MCF 10A (cell line): Measurements from ENCODE around the gene TRIM17. TPM values are rescaled to one million over a fixed set of nuclear protein-coding genes. Genes with fewer than 3 reads are reported as not detected.
A peak's percentile ranks its signal among the peaks of the same experiment; 100 is the strongest.

Experiments used
- BruUV-seq: library from RNA; stranded (reverse); fragments of 400-500 nt; replicated peaks from 2 replicates; lab custom pipeline; 2021; lab: Mats Ljungman, UMichigan
- CTCF ChIA-PET: fragments of 300-600 bp; sonication (Branson Sonifier 250); formaldehyde crosslinking; extraction: SDS; loops from one replicate; lab custom pipeline; 2021; ENCODE audit warnings: antibody characterized with exemption, inconsistent platforms; lab: Yijun Ruan, JAX
- POLR2A ChIA-PET: fragments of 300-600, 350-650 bp; sonication (Branson Sonifier 250); formaldehyde crosslinking; extraction: SDS; loops from one replicate; lab custom pipeline; 2020; ENCODE audit warnings: antibody characterized with exemption, inconsistent platforms; lab: Yijun Ruan, JAX
- DNase-seq: peaks from one replicate; pipeline ENCODE4 v3.0.0-alpha.2; 2018; ENCODE audit not compliant: unreplicated experiment
- H3K27ac Mint-ChIP-seq: one replicate; pipeline ENCODE4 v1.8.0; 2022; ENCODE audit warnings: mild to moderate bottlenecking, low read depth, mixed read lengths; ENCODE audit not compliant: unreplicated experiment
- H3K27me3 Mint-ChIP-seq: one replicate; pipeline ENCODE4 v1.8.0; 2022; ENCODE audit warnings: mixed read lengths; ENCODE audit not compliant: insufficient read depth, unreplicated experiment
- H3K36me3 Mint-ChIP-seq: one replicate; pipeline ENCODE4 v1.8.0; 2022; ENCODE audit warnings: mild to moderate bottlenecking, moderate library complexity, mixed read lengths; ENCODE audit not compliant: insufficient read depth, unreplicated experiment
- H3K4me1 Mint-ChIP-seq: one replicate; pipeline ENCODE4 v1.8.0; 2022; ENCODE audit warnings: mixed read lengths; ENCODE audit not compliant: insufficient read depth, unreplicated experiment
- H3K4me3 Mint-ChIP-seq: one replicate; pipeline ENCODE4 v1.8.0; 2022; ENCODE audit warnings: mild to moderate bottlenecking, moderate library complexity, mixed read lengths; ENCODE audit not compliant: unreplicated experiment
- H3K9me3 Mint-ChIP-seq: one replicate; pipeline ENCODE4 v1.8.0; 2022; ENCODE audit warnings: mixed read lengths; ENCODE audit not compliant: unreplicated experiment
- intact Hi-C: fragments of 100-400 bp; cut with micrococcal nuclease; formaldehyde crosslinking; loops from 2 replicates; pipeline ENCODE4 v1.14.1; 2022
- total RNA-seq: library from RNA; stranded (reverse); gene quantifications from 2 replicates; pipeline ENCODE4 v1.2.3, GENCODE V29; 2022
- TF ChIP-seq, protein P1 (sequence below): fragments of 200-600 bp; IDR thresholded peaks from one replicate; pipeline ENCODE4 v1.8.0; 2022; ENCODE audit warnings: antibody characterized with exemption, mild to moderate bottlenecking; ENCODE audit not compliant: unreplicated experiment

TRIM17 gene
- total RNA-seq, 1 experiment from 2014 or later = not detected

DNA sequence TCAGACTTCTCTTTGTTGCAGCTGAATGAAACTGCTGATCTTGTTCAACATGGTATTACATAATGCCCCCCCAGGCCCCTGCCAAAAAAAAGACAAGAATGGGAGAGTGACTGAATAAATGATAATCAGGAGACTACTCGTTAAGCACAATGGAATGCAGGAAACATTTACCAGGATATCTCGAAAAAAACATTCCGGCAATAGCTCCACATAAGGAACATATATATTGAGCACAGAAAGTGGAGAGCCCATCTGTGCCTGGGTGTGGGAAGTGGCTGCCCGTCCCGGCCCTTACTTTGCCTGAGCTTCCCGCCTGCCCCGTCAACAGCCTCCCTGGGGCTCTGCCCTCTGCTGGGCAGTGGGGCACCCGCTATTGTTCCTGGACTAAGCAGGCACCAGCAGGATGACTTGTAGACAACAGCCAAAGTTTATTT lies 23.4 kb downstream of the TRIM17 start:
- Mint-ChIP-seq H3K9me3 (no peaks in the 10 kb centered on the region), H3K27me3 (no peaks in the 10 kb centered on the region), H3K4me1 (peaks cover 17% of the 10 kb centered on the region), H3K36me3 (peaks cover 64% of the 10 kb centered on the region), H3K4me3 (no peak overlapping the region), H3K27ac (peak overlapping the region; percentile 75)
- ChIA-PET CTCF (interaction anchor here (0.5 to 4.1 kb wide), 8 partner anchors 12 to 301 kb away, joined by 3 to 25 read pairs (median 4); partner anchors contain the start of gene TRIM11), POLR2A (interaction anchor here (0.6 to 4.2 kb wide), 8 partner anchors 12 to 228 kb away, joined by 3 to 41 read pairs (median 4); partner anchors contain the start of genes IBA57 and TRIM11)
- no TSS peak for BruUV-seq
- peak; percentile 82 for DNase-seq
- TF ChIP-seq, protein P1, sequence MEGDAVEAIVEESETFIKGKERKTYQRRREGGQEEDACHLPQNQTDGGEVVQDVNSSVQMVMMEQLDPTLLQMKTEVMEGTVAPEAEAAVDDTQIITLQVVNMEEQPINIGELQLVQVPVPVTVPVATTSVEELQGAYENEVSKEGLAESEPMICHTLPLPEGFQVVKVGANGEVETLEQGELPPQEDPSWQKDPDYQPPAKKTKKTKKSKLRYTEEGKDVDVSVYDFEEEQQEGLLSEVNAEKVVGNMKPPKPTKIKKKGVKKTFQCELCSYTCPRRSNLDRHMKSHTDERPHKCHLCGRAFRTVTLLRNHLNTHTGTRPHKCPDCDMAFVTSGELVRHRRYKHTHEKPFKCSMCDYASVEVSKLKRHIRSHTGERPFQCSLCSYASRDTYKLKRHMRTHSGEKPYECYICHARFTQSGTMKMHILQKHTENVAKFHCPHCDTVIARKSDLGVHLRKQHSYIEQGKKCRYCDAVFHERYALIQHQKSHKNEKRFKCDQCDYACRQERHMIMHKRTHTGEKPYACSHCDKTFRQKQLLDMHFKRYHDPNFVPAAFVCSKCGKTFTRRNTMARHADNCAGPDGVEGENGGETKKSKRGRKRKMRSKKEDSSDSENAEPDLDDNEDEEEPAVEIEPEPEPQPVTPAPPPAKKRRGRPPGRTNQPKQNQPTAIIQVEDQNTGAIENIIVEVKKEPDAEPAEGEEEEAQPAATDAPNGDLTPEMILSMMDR = peak; percentile 64
- intact Hi-C loops = loop anchor here (1.0 to 10.0 kb wide), 4 partner anchors 126 to 398 kb away; no protein-coding TSS in a partner anchor

DNA sequence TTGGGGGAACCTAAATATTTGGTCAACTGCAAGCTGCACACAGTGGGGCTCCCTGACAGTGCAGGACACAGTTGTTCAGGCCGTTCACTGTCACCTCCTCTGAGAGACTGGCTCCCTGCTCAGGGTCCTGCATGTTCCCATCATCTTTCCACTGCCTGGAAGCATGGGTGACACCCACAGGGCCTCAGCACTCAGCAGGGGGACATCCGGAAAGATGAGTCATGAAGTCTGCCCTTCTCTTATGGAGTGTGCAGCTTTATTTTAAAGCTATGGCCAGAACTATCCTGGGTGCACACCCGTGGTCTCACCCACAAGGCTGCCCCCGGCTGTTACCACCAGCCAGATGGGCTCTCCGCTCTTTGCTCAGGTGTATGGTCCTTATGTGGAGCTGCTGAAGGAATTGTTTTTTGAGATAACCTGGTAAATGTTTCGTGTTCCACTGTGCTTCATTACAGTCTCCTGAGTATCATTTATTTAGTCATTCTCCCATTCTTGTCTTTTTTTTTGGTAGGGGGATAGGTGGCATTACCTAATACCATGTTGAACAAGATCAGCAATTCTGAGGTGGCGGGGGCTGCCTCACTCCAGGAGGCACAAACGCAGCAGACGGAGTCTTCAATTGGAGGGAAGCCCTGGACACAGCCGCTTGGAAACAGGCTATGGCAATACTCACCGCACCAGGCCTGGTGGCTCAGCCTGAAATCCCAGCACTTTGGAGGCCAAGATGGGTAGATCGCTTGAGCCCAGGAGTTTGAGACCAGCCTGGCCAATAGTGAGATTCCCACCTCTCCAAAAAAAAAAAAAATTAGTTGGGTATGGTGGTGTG lies 24.3 kb downstream of the TRIM17 start:
- BruUV-seq = no TSS peak
- Mint-ChIP-seq H3K36me3 (peaks cover 56% of the 10 kb centered on the region), H3K4me3 (no peak overlapping the region), H3K27ac (no peak overlapping the region), H3K27me3 (no peaks in the 10 kb centered on the region), H3K9me3 (no peaks in the 10 kb centered on the region), H3K4me1 (peaks cover 17% of the 10 kb centered on the region)
- TF ChIP-seq, protein P1 = no peak
- DNase-seq = peak; percentile 64
- ChIA-PET CTCF (interaction anchor here (0.6 to 4.1 kb wide), 5 partner anchors 13 to 302 kb away, joined by 3 to 25 read pairs (median 4); partner anchors contain the start of gene TRIM11), POLR2A (interaction anchor here (0.6 to 4.2 kb wide), 8 partner anchors 13 to 227 kb away, joined by 3 to 41 read pairs (median 4); partner anchors contain the start of genes IBA57 and TRIM11)
- intact Hi-C loops = loop anchor here (5.0 to 10.0 kb wide), 2 partner anchors 125 to 398 kb away; no protein-coding TSS in a partner anchor

DNA sequence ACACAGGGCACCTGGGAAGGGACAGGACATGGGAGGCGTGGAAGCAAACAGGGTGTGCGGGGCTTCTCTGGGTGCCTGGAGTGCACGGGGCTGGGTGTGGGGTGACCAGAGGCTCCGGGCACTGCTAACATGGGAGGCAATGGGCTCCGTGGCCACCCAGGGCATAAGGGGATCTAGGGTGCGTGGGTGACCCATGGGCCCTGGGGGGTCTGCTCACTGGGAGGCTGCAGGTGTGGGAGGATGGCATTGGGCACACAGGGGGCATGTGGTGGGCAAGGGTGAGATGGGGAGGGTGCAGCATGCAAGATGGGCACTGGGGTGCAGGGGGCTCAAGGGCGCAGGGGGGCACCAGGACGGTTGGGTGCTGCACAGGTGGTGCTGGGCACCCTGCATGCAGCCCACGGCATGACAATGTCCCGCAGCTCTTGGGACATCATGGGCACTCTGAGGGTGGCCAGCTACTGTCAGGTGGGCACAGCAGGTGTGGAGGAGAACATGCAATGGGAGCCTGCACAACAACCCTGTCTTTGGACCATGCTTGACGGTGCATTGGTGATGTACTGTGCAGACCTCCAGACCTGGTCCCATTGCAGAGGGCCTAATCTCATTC lies 25.1 kb downstream of the TRIM17 start:
- no peak for DNase-seq
- POLR2A ChIA-PET = interaction anchor here (4.2 kb wide), 1 partner anchor 14 kb away, joined by 41 read pairs; the partner anchor contains the start of gene TRIM11
- intact Hi-C loops = loop anchor here (5.0 to 10.0 kb wide), 2 partner anchors 124 to 397 kb away; no protein-coding TSS in a partner anchor
- peaks cover 51% of the 10 kb centered on the region for H3K36me3 Mint-ChIP-seq
- H3K4me1 Mint-ChIP-seq = peaks cover 17% of the 10 kb centered on the region
- BruUV-seq = no TSS peak
- CTCF ChIA-PET = interaction anchor here (0.6 kb wide), 1 partner anchor 188 kb away, joined by 3 read pairs; no protein-coding TSS in a partner anchor
- TF ChIP-seq, protein P1 = no peak
- H3K27me3 Mint-ChIP-seq = no peaks in the 10 kb centered on the region
- H3K9me3 Mint-ChIP-seq = no peaks in the 10 kb centered on the region
- H3K27ac Mint-ChIP-seq = no peak overlapping the region
- no peak overlapping the region for H3K4me3 Mint-ChIP-seq
